ENCODE results near the gene FHL1.
A peak's percentile ranks its signal among the peaks of the same experiment; 100 is the strongest.
"Not testable (repeated sequence)": the region's sequence is repeated elsewhere in the genome, so short reads cannot be mapped to it uniquely, and the experiment has no call there.

FHL1 gene

GRCh38 chrX:136210806-136211205 is 63.5 kb downstream of the FHL1 start:
- DNase-seq: no peak

- DNase-seq: no peak
These were observed 64.6 kb downstream of the FHL1 start for GRCh38 chrX:136211766-136212556.

- DNase-seq: no peak
These were observed 65.3 kb downstream of the FHL1 start for GRCh38 chrX:136212557-136213111.

- DNase-seq: no peak
These were observed 67.2 kb downstream of the FHL1 start for GRCh38 chrX:136214551-136214950.

- DNase-seq: no peak
These were observed 68.2 kb downstream of the FHL1 start for GRCh38 chrX:136215559-136215958.

- DNase-seq: no peak
These were observed 72.6 kb downstream of the FHL1 start for GRCh38 chrX:136219893-136220292.

- no peak for DNase-seq
These were observed 73.2 kb downstream of the FHL1 start for GRCh38 chrX:136220540-136220939.

- DNase-seq: no peak
These were observed 73.6 kb downstream of the FHL1 start for GRCh38 chrX:136220951-136221350.

- DNase-seq: no peak
These were observed 74.6 kb downstream of the FHL1 start for GRCh38 chrX:136221851-136222513.

- no peak for DNase-seq
These were observed 79.7 kb downstream of the FHL1 start for GRCh38 chrX:136227074-136227473.

- DNase-seq: no peak
These were observed 80.9 kb downstream of the FHL1 start for GRCh38 chrX:136227948-136228838.

- DNase-seq: no peak
These were observed 81.5 kb downstream of the FHL1 start for GRCh38 chrX:136228839-136229207.

GRCh38 chrX:136237074-136237473 is 89.7 kb downstream of the FHL1 start:
- no peak for DNase-seq

- not testable (repeated sequence) for DNase-seq
These were observed 90.5 kb downstream of the FHL1 start for GRCh38 chrX:136237849-136238248.

GRCh38 chrX:136246201-136246600 is 98.9 kb downstream of the FHL1 start:
- DNase-seq: no peak

- peak; percentile 7 for DNase-seq
These were observed 103.1 kb downstream of the FHL1 start for GRCh38 chrX:136250191-136251040.

- peak; percentile 35 for DNase-seq
These were observed 104.0 kb downstream of the FHL1 start, which contains the start of gene MAP7D3 for GRCh38 chrX:136251041-136251991. MAP7D3 (minus strand) TSS chrX:136251400; CDS start chrX:136251358, 42 bp downstream.

GRCh38 chrX:136255541-136255940 is 108.2 kb downstream of the FHL1 start:
- no peak for DNase-seq

- DNase-seq: no peak
These were observed 108.7 kb downstream of the FHL1 start for GRCh38 chrX:136256026-136256425.

GRCh38 chrX:136258951-136259350 is 111.6 kb downstream of the FHL1 start:
- no peak for DNase-seq

GRCh38 chrX:136259543-136259942 is 112.2 kb downstream of the FHL1 start:
- no peak for DNase-seq

Data from NCI-H1694 treated with DMSO at 0.1 percent for 48 hours (cell line).